Airway epithelial cell (primary cell): ENCODE measurements around the gene SEMA3A. TPM values are rescaled to one million over a fixed set of nuclear protein-coding genes. Genes with fewer than 3 reads are reported as not detected.

Source experiments
- total RNA-seq: library from RNA; depleted of rRNA; stranded (reverse); fragments of >200 nt; gene quantifications from 2 replicates; pipeline ENCODE4 v1.2.3, GENCODE V29; 2015

SEMA3A gene
- 20.9 and 33.4 TPM in 2 replicates for total RNA-seq

GRCh38 chr7:84194484-84195271 lies at the start of gene SEMA3A:
Gene SEMA3A (minus strand): TSS chr7:84194789. CDS start chr7:84194586, 203 bp downstream.

